H1 (cell line): Measurements from ENCODE around the gene FLT1. TPM values are rescaled to one million over a fixed set of nuclear protein-coding genes. Genes with fewer than 3 reads are reported as not detected.

Source experiments
- CTCF ChIA-PET: fragments of 300-600 bp; sonication (Branson Sonifier 250); formaldehyde crosslinking; loops from one replicate; lab custom pipeline; 2021; ENCODE audit not compliant: partially characterized antibody; lab: Charles Lee
- POLR2A ChIA-PET: fragments of 300-600 bp; sonication (Branson Sonifier 250); formaldehyde crosslinking; loops from one replicate; lab custom pipeline; 2021; ENCODE audit warnings: inconsistent platforms; ENCODE audit not compliant: partially characterized antibody; lab: Charles Lee
- DNase-seq, 2 experiments: peaks; one replicate each; pipeline versions ENCODE4 v3.0.0 to v3.0.0-alpha.2; 2010 to 2022; ENCODE audit warnings: low spot score in 2 of 2, low read depth in 1 of 2, mixed read lengths in 1 of 2
- FAIRE-seq: peaks from 2 replicates; lab custom pipeline; 2011; peaks lifted over from hg19 to GRCh38; lab: Jason Lieb, UNC
- H2AFZ ChIP-seq: 2 replicates; pipeline ENCODE4 v1.8.1; 2012; ENCODE audit warnings: low read length, inconsistent platforms
- H2AK5ac ChIP-seq: 2 replicates; pipeline ENCODE4 v1.6.1; 2013; ENCODE audit warnings: low read depth, low read length
- H2BK120ac ChIP-seq: replicated peaks from 2 replicates; pipeline ENCODE3; 2013; ENCODE audit warnings: low read depth, low read length, inconsistent platforms
- H2BK12ac ChIP-seq: 2 replicates; pipeline ENCODE4 v1.6.1; 2013; ENCODE audit warnings: low read depth, low read length
- H2BK15ac ChIP-seq: 2 replicates; pipeline ENCODE4 v1.6.1; 2013; ENCODE audit warnings: low read length
- H2BK20ac ChIP-seq: 2 replicates; pipeline ENCODE4 v1.6.1; 2013; ENCODE audit warnings: low read length
- H2BK5ac ChIP-seq: 2 replicates; pipeline ENCODE4 v1.6.1; 2013; ENCODE audit warnings: low read depth, low read length
- H3K14ac ChIP-seq: 2 replicates; pipeline ENCODE4 v1.6.1; 2013; ENCODE audit warnings: inconsistent platforms; ENCODE audit not compliant: insufficient read length
- H3K18ac ChIP-seq: 2 replicates; pipeline ENCODE4 v1.6.1; 2013; ENCODE audit warnings: low read length; ENCODE audit errors: extremely low read depth
- H3K23ac ChIP-seq: 2 replicates; pipeline ENCODE4 v1.6.1; 2013; ENCODE audit warnings: inconsistent platforms; ENCODE audit not compliant: insufficient read length
- H3K23me2 ChIP-seq: 2 replicates; pipeline ENCODE4 v1.6.1; 2013; ENCODE audit warnings: low read depth, low read length
- H3K27ac ChIP-seq: 2 replicates; pipeline ENCODE4 v1.6.1; 2011; ENCODE audit warnings: low read depth, low read length, inconsistent platforms
- H3K27me3 ChIP-seq, 4 experiments: replicated peaks in 1 of 4; 1 replicate in 1 of 4; 2 replicates in 3 of 4; pipeline versions ENCODE4 v1.6.1 to v1.8.1; 2011 to 2013; ENCODE audit warnings: low read length in 3 of 4, mild to moderate bottlenecking in 3 of 4, inconsistent platforms in 2 of 4, mixed read lengths in 2 of 4, moderate library complexity in 1 of 4; ENCODE audit not compliant: control insufficient read depth in 3 of 4, insufficient read depth in 3 of 4; ENCODE audit errors: extremely low read depth in 1 of 4
- H3K36me3 ChIP-seq, 4 experiments: 2 replicates each; pipeline versions ENCODE4 v1.6.1 to v1.8.1; 2011 to 2013; ENCODE audit warnings: mild to moderate bottlenecking in 4 of 4, low read length in 3 of 4, moderate library complexity in 2 of 4, control low read depth in 1 of 4, inconsistent platforms in 1 of 4; ENCODE audit not compliant: insufficient read depth in 4 of 4, control insufficient read depth in 2 of 4
- H3K4ac ChIP-seq: replicated peaks from 2 replicates; pipeline ENCODE3; 2013; ENCODE audit warnings: low read length, low read depth, mixed read lengths, inconsistent platforms; ENCODE audit not compliant: insufficient read length
- H3K4me1 ChIP-seq, 4 experiments: replicated peaks in 1 of 4; 1 replicate in 1 of 4; 2 replicates in 3 of 4; pipeline versions ENCODE4 v1.6.1 to v1.8.1; 2011 to 2013; ENCODE audit warnings: low read length in 3 of 4, inconsistent platforms in 2 of 4, mixed read lengths in 1 of 4; ENCODE audit not compliant: insufficient read depth in 4 of 4, control insufficient read depth in 3 of 4
- H3K4me2 ChIP-seq, 2 experiments: 2 replicates each; pipeline versions ENCODE4 v1.6.1 to v1.8.1; 2011 to 2013; ENCODE audit warnings: low read depth in 2 of 2, low read length in 2 of 2, control low read depth in 1 of 2, inconsistent platforms in 1 of 2, mild to moderate bottlenecking in 1 of 2; ENCODE audit not compliant: insufficient read depth in 1 of 2
- H3K4me3 ChIP-seq, 4 experiments: fragments of 200-600, 300-600 bp in 1 of 4; sonication (generic), shearing (Covaris generic), sonication (Bioruptor Twin) in 1 of 4; 2 replicates each; pipeline versions ENCODE4 v1.5.1 to v1.8.1; 2011 to 2016; ENCODE audit warnings: low read length in 4 of 4, low read depth in 3 of 4, control low read depth in 2 of 4, inconsistent platforms in 2 of 4, mild to moderate bottlenecking in 2 of 4, mixed read lengths in 1 of 4, moderate library complexity in 1 of 4; ENCODE audit not compliant: insufficient read depth in 2 of 4; ENCODE audit errors: extremely low read depth in 1 of 4
- H3K56ac ChIP-seq: replicated peaks from 2 replicates; pipeline ENCODE3; 2013; ENCODE audit warnings: low read depth, mild to moderate bottlenecking, mixed read lengths, low read length, inconsistent platforms; ENCODE audit not compliant: insufficient read length
- H3K79me1 ChIP-seq: 2 replicates; pipeline ENCODE4 v1.6.1; 2013; ENCODE audit warnings: low read depth, low read length, control low read depth
- H3K79me2 ChIP-seq, 2 experiments: 2 replicates each; pipeline versions ENCODE4 v1.6.1 to v1.8.1; 2012 to 2013; ENCODE audit warnings: low read length in 2 of 2, mild to moderate bottlenecking in 2 of 2, inconsistent platforms in 1 of 2; ENCODE audit not compliant: insufficient read depth in 2 of 2, control insufficient read depth in 1 of 2
- H3K9ac ChIP-seq, 4 experiments: replicated peaks in 1 of 4; 1 replicate in 1 of 4; 2 replicates in 3 of 4; pipeline versions ENCODE4 v1.6.1 to v1.8.1; 2011 to 2013; ENCODE audit warnings: low read depth in 3 of 4, low read length in 3 of 4, control low read depth in 2 of 4, mild to moderate bottlenecking in 2 of 4, moderate library complexity in 2 of 4, inconsistent platforms in 1 of 4; ENCODE audit errors: extremely low read depth in 1 of 4
- H3K9me3 ChIP-seq, 2 experiments: 2 replicates each; pipeline versions ENCODE4 v1.6.1 to v1.8.1; 2012 to 2013; ENCODE audit warnings: mild to moderate bottlenecking in 2 of 2, moderate library complexity in 2 of 2, control low read depth in 1 of 2, inconsistent platforms in 1 of 2, low read depth in 1 of 2, low read length in 1 of 2, mixed read lengths in 1 of 2; ENCODE audit not compliant: insufficient read depth in 2 of 2
- H4K20me1 ChIP-seq, 2 experiments: replicated peaks in 1 of 2; 2 replicates each; pipeline versions ENCODE3 to v1.8.1; 2011 to 2013; ENCODE audit warnings: inconsistent platforms in 2 of 2, low read length in 2 of 2, mild to moderate bottlenecking in 1 of 2; ENCODE audit not compliant: insufficient read depth in 2 of 2, control insufficient read depth in 1 of 2
- H4K5ac ChIP-seq: 2 replicates; pipeline ENCODE4 v1.6.1; 2013; ENCODE audit warnings: low read length, low read depth, mixed read lengths, inconsistent platforms; ENCODE audit not compliant: insufficient read length
- H4K8ac ChIP-seq: 2 replicates; pipeline ENCODE4 v1.8.0; 2013; ENCODE audit warnings: mild to moderate bottlenecking, moderate library complexity, low read length, inconsistent platforms; ENCODE audit not compliant: insufficient read depth; ENCODE audit errors: extremely low read depth
- H4K91ac ChIP-seq: replicated peaks from 2 replicates; pipeline ENCODE3; 2013; ENCODE audit warnings: low read length, mixed read lengths, inconsistent platforms; ENCODE audit not compliant: insufficient read length
- ASH2L ChIP-seq: fragments of 200-600, 300-600 bp; sonication (generic); IDR thresholded peaks from one replicate; pipeline ENCODE4 v1.7.1; 2017; ENCODE audit warnings: low read length
- ATF2 ChIP-seq: IDR thresholded peaks from 2 replicates; pipeline ENCODE4 v1.6.1; 2012; ENCODE audit warnings: low read length, inconsistent platforms
- CTCF ChIP-seq, 3 experiments: IDR thresholded peaks; 1 replicate in 2 of 3; 2 replicates in 1 of 3; pipeline versions ENCODE4 v1.5.1 to v1.6.1; 2011; ENCODE audit warnings: low read length in 3 of 3, mild to moderate bottlenecking in 3 of 3, inconsistent platforms in 2 of 3, low read depth in 1 of 3, moderate library complexity in 1 of 3; ENCODE audit not compliant: insufficient read depth in 1 of 3; ENCODE audit errors: control extremely low read depth in 1 of 3
- KDM5A ChIP-seq: fragments of 200-600 bp; IDR thresholded peaks from 2 replicates; pipeline ENCODE4 v1.7.1; 2012; ENCODE audit warnings: mild to moderate bottlenecking, low read length, inconsistent platforms, mixed read lengths
- PHF8 ChIP-seq: fragments of 200-600 bp; sonication (generic); conservative IDR thresholded peaks from 2 replicates; pipeline ENCODE4 v1.7.1; 2012; ENCODE audit warnings: low read depth, mild to moderate bottlenecking, inconsistent platforms, low read length, moderate library complexity
- RBBP5 ChIP-seq: IDR thresholded peaks from 2 replicates; pipeline ENCODE4 v1.7.1; 2012; ENCODE audit warnings: low read depth, mild to moderate bottlenecking, inconsistent platforms, low read length, moderate library complexity, borderline replicate concordance
- SIN3A ChIP-seq, 2 experiments: IDR thresholded peaks in 1 of 2; conservative IDR thresholded peaks in 1 of 2; 2 replicates each; pipeline ENCODE4 v1.6.1; 2011 to 2012; ENCODE audit warnings: low read length in 2 of 2, improper control_type of control experiment in 1 of 2, low read depth in 1 of 2, mild to moderate bottlenecking in 1 of 2
- TAF1 ChIP-seq: IDR thresholded peaks from 2 replicates; pipeline ENCODE4 v1.6.1; 2011; ENCODE audit warnings: mild to moderate bottlenecking, low read depth, low read length
- TAF7 ChIP-seq: optimal IDR thresholded peaks from 2 replicates; pipeline ENCODE3; 2011; ENCODE audit warnings: low read depth, mild to moderate bottlenecking, inconsistent platforms, low read length, moderate library complexity, borderline replicate concordance
- WGBS, 2 experiments: shearing (Covaris generic) in 1 of 2; methylation state at CpG; one replicate each; pipeline versions ENCODE4 v1.1.6 to v1.1.7; 2013 to 2015; ENCODE audit warnings: low lambda C conversion rate in 2 of 2, mixed read lengths in 2 of 2, inconsistent platforms in 1 of 2, low coverage in 1 of 2, missing lambda C conversion rate in 1 of 2; ENCODE audit not compliant: insufficient replicate concordance in 2 of 2, insufficient coverage in 1 of 2, insufficient read length in 1 of 2; ENCODE audit errors: extremely low coverage in 1 of 2, missing lambda C conversion rate in 1 of 2; 5-methylcytosine and 5-hydroxymethylcytosine counted together
- polyA plus RNA-seq, 7 experiments: library from polyadenylated mRNA; depleted of rRNA in 3 of 7; stranded (reverse) in 5 of 7; unstranded in 2 of 7; fragments of >200 nt in 5 of 7; fragments of 200-250 nt in 2 of 7; gene quantifications; 1 replicate in 5 of 7; 2 replicates in 1 of 7; 4 replicates in 1 of 7; pipeline versions ENCODE4 v1.2.1 to v1.2.3, GENCODE V29; 2011 to 2013; ENCODE audit warnings: missing spikeins in 2 of 7, mixed read lengths in 2 of 7
- total RNA-seq: library from RNA; stranded (reverse); fragmentation: NEBNext Ultra II Directional; extraction: Animal tissue kit (Norgen Biotek cat#: 25700); gene quantifications from 2 replicates; pipeline ENCODE4 v1.2.1, GENCODE V29; 2021

FLT1 gene
- total and polyA plus RNA-seq, 2 of the 8 experiments (the other 6 are each of a cell fraction or from before 2014, with no cell fraction given): 19.7 to 90.2 TPM

GRCh38 chr13:28413999-28414398, 80.9 kb downstream of the FLT1 start:
- ChIA-PET CTCF (no interaction called here), POLR2A (no interaction called here)
- Histone ChIP-seq H3K56ac (no peak overlapping the region), H2AK5ac (no peak overlapping the region), H4K20me1 (no peaks in the 10 kb centered on the region), H3K27ac (no peak overlapping the region), H3K79me2 (peaks cover 0 to 35% of the 10 kb centered on the region in 2 experiments; a peak in 2 of 4 replicates), H3K4me2 (no peak overlapping the region), H3K36me3 (peaks cover 0 to 26% (median 5%) of the 10 kb centered on the region in 4 experiments; a peak in 4 of 8 replicates), H2BK20ac (no peak overlapping the region), H3K9ac (no peak overlapping the region), H3K79me1 (no peaks in the 10 kb centered on the region; the same call in 1 of the 2 replicates), H2BK120ac (no peak overlapping the region), H3K14ac (no peak overlapping the region), H3K27me3 (no peaks in the 10 kb centered on the region), H4K8ac (no peak overlapping the region), H2BK12ac (no peak overlapping the region), H3K9me3 (no peaks in the 10 kb centered on the region), H3K23me2 (no peaks in the 10 kb centered on the region), H2AFZ (no peak overlapping the region), H3K4ac (no peak overlapping the region), H2BK5ac (no peak overlapping the region), H3K4me1 (peaks cover 0 to 2% (median under 1%) of the 10 kb centered on the region in 4 experiments; a peak in 1 of 7 replicates), H3K18ac (no peak overlapping the region), H3K4me3 (no peak overlapping the region), H2BK15ac (no peak overlapping the region), H4K5ac (no peak overlapping the region), H3K23ac (no peak overlapping the region), H4K91ac (no peak overlapping the region)
- FAIRE-seq (no peak), DNase-seq (no peak)
- 90% methylated on average over 4 of the region's 4 CpGs; no CpG with 5 or more reads in 1 of the 2 experiments for WGBS, 2 experiments
- TF ChIP-seq TAF1 (no peak), TAF7 (no peak), PHF8 (no peak), ASH2L (no peak), SIN3A (conservative IDR thresholded peaks at IDR 0.05 in 1 of 2, IDR thresholded peaks at IDR 0.05 in 1 of 2; ENCODE audit: low read depth in 1 of 2, low read length in 2 of 2) (no peak), RBBP5 (no peak), CTCF (IDR thresholded peaks at IDR 0.05; ENCODE audit: control extremely low read depth in 1 of 3, insufficient read depth in 1 of 3, low read depth in 1 of 3, low read length in 3 of 3) (no peak), KDM5A (no peak), ATF2 (no peak)
